GM13976 (cell line): ENCODE data around the gene THRSP.

Source experiments
- DNase-seq: peaks from one replicate; pipeline ENCODE4 v3.0.0; 2012; ENCODE audit warnings: low spot score
- CTCF ChIP-seq: IDR thresholded peaks from 2 replicates; pipeline ENCODE4 v1.5.1; 2012; ENCODE audit warnings: borderline replicate concordance, mild to moderate bottlenecking; ENCODE audit not compliant: insufficient read depth; ENCODE audit errors: extremely low read depth, missing control alignments, control extremely low read depth
- in situ Hi-C: fragments of 300-500 bp; cut with MboI; formaldehyde crosslinking; loops from one replicate; pipeline ENCODE4 v1.12.0; 2022; ENCODE audit warnings: low sequenced_read_pairs, mixed read lengths, inconsistent platforms; ENCODE audit not compliant: unreplicated experiment

The THRSP gene

GRCh38 chr11:78031629-78032028 lies 32.0 kb upstream of the THRSP start:
- peak; percentile 41 for DNase-seq
- TF ChIP-seq CTCF: no peak
- in situ Hi-C loops: no loop called here

GRCh38 chr11:78032090-78032489 lies 31.6 kb upstream of the THRSP start:
- DNase-seq: no peak
- in situ Hi-C loops: no loop called here
- TF ChIP-seq CTCF: no peak

- in situ Hi-C loops: no loop called here
- no peak for DNase-seq
- no peak for TF ChIP-seq CTCF
Observed at GRCh38 chr11:78033040-78033439, 30.6 kb upstream of the THRSP start.

GRCh38 chr11:78034623-78035022 lies 29.0 kb upstream of the THRSP start:
- TF ChIP-seq CTCF: no peak
- in situ Hi-C loops: no loop called here
- no peak for DNase-seq

- in situ Hi-C loops: no loop called here
- TF ChIP-seq CTCF: no peak
- no peak for DNase-seq
Observed at GRCh38 chr11:78036313-78036712, 27.3 kb upstream of the THRSP start.

GRCh38 chr11:78037056-78037455 lies 26.6 kb upstream of the THRSP start:
- TF ChIP-seq CTCF: no peak
- no peak for DNase-seq
- in situ Hi-C loops: no loop called here
